Smooth muscle cell of the brain vasculature (primary cell): ENCODE results near the gene FIBP.

Experiments used
- DNase-seq: peaks from one replicate; pipeline ENCODE4 v3.0.0-alpha.2; 2012; ENCODE audit warnings: low read depth, low spot score

The FIBP gene

DNA sequence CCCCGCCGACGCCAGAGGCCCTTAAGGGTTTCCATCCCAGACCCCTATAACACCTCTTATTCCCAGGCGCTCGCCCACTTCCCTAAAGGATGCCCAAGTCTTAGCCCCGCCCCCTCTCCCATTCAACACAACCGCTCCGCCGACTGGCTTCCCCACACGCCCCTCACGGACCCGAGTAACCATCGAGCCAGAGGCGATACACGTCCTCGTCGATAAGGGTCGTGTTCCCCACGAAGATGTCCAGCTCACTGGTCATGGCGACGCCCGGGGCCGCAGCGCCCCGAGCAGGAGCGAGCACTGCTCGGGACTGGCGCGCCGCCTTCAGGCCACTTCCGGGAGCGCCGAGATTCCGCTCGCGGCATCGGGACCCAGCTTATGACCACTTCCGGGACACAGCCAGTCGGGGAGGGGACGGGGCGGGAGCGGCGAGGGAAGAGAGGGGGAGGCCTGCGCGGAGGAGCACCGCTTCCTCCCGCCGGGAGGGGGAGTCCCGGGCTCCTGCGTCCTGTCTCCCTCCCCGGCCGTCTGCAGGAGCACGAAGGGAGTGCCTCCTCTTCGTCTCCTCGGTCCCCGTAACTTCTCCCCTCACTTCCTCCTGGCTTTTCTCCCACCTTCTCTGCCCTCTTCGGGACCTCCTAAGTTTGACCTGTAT is at the start of gene FIBP:
TSS of gene FIBP (minus strand) at position 309 of the 652 bp plus-strand sequence. CDS start at position 256, 53 bp downstream.
- DNase-seq, result peak; percentile 96

DNA sequence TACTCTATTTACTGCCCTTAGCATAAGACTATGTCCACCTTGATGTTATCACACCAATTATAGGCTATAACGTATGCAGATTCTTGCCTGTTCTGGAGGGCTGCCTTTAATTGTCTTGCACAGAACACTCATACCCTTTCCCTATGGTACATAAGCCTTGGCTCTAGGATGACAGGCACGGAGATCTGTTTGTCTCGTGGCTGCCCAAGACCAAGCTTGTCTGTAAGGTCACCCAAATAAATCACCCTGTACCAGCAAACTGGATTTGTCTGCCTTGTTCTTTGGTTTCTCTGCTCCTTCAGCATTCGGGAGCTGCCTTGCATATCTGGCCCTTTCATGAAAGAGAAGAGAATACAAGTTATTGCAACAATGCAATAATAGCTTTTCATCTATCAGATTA is 49.5 kb upstream of the FIBP start:
- no peak for DNase-seq

DNA sequence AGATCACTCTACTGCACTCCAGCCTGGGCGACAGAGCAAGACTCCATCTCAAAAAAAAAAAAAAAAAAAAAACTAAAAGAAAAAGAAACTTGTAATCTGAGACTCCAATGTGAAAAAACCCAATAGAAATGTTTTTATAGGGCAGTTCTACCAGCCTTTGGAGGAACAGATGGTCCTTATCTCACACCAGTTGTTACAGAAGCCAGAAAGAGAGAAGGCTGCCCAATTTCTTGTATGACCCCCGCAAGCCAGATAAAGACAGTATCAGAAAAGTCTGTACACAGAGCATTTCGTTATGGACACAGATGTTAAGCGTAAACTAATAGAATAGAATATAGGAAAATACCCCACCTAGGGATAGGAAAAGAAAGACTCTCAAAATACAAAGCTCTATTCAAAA is 45.7 kb upstream of the FIBP start:
- no peak for DNase-seq

DNA sequence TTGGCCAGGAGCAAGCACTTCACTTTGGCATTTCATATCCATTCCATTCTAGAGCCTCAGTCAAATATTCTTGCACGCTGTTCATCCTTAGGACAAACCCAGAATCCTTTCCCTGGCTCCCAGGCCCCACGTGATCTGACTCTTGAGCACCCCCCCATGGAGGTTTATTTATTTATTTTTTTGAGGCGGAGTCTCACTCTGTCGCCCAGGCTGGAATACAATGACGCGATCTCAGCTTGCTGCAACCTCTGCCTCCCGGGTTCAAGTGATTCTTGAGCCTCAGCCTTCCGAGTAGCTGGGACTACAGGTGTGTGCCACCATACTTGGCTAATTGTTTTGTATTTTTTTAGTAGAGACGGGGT is 44.3 kb upstream of the FIBP start:
- DNase-seq, result no peak

DNA sequence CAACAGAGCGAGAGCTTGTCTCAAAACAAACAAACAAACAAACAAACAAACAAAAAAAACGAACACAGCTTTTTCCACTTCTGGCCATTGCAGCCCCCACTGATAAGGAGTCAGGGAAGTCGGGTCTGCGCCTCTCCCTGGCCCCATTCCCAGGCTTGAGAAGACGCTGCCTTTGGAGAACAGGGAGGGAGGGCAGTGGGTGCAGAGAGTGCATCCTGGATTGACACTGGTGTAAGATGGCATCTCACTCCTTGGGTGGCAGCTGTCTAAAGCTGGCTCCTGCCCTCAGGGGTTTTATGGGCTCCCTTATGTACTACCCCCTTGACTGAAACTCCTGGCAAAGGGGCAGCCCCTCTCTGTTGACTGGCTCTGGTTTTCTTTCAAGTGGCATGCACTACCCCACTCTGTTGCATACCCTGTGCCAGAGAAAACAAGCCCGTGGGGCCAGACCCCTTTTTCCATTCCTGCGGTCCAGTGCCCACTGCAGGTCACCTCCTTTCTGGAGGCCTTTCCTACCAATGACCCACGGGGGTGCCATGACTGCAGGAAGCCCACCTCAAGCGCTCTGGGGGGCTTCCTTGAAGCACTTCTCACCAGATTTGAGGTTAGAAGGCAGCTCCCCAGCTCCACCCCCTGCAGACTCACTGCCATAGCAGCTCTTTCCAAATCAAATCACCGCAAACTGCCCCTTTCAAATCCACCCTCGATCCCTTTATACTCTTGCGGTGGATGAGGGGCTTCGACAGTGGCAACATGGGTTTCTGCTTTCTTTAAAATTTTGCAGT is 43.7 kb upstream of the FIBP start:
- DNase-seq, result no peak

DNA sequence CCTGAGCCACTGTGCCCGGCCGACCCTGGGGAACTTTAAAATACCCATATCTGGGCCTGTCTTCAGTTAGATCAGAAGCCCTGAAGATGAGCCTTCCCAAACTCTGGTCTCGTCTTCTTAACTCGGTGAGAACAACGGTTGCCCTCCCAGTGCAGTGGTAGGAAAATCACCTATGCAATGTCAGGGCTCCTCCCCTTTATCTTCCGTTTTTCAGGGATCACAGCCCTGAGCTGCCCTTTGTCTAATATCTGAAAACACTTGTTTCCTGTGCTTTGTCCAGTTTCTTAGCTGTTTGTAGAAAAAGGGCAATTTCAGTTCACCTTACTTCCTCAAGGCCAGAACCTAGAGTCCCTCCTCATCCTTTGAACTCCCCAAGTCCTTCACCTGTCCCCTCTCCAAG is 40.4 kb upstream of the FIBP start:
- no peak for DNase-seq

DNA sequence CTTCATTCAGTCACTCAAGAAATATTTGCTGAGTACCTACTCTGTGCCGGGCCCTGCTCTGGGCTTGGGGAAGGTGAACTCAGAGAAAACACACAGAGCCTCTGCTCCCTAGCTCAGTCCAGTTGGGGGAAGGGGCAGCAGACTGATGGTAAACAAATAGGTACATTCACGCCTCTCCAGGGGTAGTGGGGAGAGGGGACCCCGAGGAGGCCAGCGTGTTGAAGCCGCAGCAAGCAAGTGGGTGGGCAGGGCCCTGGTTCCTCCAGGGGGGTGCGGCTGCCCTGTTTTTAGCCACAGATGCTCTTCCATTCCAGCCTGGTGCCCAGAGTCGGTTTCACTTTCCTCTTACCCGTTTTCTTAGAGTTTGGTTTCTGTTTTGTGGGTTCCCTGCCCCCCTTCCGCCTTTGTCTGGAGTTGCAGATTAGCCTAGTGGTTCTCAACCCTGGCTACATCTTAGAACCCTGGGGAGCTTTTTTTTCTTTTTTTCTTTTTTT is 39.7 kb upstream of the FIBP start:
- no peak for DNase-seq

DNA sequence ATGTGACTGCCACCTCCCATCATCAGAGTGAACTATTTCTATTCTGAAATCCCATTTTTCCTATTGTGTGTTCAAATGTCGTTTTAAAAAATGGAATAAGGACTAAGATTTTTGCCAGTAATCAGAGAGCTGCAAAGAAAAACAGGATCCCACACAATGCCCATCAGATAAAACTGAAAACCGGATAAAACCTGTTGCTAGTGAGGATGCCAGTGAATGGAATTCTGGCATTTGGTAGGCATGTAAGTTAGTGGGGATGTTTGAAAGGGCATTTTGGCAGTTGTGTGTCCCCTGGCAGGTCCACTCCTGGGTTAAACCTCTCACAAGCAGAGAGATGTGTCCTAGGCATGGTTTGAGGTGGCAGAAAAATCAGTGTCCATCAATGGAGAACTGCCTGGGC is 37.1 kb upstream of the FIBP start:
- no peak for DNase-seq

DNA sequence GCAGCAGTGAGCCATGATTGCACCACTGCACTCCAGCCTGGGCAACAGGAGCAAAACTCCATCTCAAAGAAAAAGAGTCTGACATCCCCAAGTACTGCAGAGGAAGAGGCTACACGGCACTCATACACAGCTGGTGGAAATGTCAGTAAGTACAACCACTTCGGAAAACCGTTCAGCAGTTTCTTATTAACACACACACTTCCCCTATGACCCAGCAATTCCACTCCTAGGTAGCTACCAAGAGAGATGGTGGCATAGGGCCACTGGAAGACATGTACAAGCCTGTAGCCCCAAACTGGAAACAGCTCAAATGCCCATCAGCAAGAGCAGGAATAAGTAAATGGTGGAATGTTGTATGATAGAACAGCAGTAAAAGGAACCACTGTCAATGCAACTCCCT is 34.3 kb upstream of the FIBP start:
- no peak for DNase-seq

DNA sequence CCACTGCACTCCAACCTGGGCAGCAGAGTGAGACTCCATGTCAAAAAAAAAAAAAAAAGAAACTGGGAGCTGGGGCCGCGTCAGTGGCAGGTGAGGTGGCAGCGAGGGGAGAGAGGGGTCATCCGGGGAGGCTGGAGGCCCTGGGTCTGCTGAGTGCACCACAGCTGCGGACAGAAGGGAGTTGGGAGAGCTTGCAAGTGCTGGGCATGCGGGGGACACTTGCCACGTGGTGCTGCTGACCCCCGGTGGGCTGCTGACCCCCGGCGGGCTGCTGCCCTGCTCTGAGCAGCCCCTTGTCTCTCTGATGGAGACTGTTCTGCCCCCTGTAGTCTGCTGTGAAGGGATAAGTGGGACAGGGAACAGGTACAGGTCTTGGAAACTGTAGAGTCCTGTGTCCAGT is 33.6 kb upstream of the FIBP start:
- DNase-seq, result no peak

DNA sequence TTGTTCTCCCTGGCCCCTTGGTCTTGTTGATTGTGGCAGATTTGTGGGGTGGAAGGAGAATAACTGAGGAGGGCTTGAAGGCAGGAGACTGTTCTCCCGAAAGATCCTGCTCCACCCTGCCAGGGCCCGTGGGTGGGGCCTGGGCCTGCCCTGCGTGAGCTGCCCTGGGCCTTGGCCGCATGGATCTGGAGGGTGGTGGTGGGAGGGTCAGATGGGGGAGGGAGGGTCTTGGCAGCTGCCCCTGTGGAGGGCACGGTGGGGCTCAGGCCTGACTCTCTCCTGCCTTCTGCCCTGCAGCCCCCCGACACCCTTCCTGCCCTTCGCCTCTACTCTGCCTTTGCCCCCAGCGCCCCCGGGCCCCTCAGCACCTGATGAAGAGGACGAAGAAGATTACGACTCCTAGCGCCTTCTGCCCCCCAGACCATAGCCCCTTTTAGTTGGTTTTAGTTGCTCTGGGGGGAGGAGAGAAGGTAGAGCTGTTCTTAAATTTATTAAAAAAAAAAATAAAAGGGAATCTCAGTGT is 32.8 kb upstream of the FIBP start:
- DNase-seq, result no peak

DNA sequence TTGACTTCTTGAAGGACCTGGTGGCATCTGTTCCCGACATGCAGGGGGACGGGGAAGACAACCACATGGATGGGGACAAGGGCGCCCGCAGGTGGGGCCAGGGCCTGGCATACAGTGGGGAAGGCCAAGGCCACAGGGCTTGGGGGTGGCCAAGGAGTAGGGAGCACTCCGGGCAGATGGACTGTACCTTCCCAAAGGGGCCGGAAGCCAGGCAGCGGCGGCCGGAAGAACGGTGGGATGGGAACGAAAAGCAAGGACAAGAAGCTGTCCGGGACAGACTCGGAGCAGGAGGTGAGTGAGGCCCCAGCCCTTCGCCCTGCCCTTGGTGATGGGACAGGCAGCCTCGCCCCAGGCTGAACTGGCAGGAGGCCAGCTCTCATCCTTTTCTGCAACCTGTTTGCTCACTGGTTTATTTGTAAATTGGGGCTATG is 32.1 kb upstream of the FIBP start:
- DNase-seq, result no peak

DNA sequence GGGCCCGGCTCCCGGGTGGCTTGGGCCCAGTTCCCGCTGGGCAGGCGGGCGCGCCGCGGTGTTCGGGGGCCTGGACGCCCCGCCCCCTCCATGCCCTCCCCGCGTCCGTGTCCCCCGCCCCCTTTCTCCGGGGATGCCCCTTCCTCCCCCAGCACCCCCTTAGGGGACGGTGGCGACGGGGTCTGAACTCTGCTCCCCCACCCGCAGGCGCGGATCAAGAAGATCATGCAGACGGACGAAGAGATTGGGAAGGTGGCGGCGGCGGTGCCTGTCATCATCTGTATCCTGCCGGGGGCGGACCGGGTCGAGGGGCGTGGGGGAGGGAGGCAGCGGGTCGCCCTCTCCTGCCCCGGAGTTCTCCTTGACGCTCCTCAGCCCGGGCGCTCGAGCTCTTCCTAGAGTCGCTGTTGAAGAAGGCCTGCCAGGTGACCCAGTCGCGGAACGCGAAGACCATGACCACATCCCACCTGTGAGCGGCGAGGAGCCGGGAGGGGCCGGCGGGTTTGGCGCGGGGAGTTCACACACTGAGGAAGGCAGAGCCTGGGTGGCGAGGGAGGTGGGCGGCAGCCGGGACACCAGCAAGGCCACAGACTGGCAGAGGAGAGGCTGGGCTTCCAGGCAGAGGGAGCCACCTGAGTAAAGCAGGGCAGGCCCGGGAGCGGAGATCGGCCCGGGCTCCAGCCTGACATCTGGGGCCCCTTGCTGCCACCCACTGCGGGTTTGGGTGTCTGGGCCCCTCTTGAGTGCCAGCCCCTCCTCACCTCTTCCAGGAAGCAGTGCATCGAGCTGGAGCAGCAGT is 31.5 kb upstream of the FIBP start:
- no peak for DNase-seq

DNA sequence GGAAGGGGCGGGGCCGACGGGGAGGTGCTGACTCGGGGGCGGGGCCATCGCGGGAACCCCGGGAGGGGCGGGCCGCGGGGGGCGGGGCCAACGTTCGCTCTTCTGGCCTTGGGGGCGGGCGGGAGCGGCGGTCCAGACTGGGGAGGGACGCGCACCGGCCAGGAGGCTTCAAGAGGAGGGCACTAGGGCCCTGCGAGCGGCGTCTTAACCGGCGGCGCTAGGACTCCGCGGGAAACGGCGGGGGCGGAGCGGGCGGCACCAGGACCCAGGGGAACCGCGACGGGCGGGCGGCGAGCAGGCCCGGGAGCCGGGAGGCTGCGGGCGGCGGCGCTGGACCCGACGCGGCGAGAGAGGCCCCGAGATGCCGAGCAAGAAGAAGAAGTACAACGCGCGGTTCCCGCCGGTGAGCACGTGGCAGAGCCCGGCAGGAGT is 30.9 kb upstream of the FIBP start, which contains the start of gene DRAP1:
TSS of gene DRAP1 (plus strand) at position 286 of the 432 bp plus-strand sequence. CDS start at position 362, 76 bp downstream.
- DNase-seq, result peak; percentile 93

DNA sequence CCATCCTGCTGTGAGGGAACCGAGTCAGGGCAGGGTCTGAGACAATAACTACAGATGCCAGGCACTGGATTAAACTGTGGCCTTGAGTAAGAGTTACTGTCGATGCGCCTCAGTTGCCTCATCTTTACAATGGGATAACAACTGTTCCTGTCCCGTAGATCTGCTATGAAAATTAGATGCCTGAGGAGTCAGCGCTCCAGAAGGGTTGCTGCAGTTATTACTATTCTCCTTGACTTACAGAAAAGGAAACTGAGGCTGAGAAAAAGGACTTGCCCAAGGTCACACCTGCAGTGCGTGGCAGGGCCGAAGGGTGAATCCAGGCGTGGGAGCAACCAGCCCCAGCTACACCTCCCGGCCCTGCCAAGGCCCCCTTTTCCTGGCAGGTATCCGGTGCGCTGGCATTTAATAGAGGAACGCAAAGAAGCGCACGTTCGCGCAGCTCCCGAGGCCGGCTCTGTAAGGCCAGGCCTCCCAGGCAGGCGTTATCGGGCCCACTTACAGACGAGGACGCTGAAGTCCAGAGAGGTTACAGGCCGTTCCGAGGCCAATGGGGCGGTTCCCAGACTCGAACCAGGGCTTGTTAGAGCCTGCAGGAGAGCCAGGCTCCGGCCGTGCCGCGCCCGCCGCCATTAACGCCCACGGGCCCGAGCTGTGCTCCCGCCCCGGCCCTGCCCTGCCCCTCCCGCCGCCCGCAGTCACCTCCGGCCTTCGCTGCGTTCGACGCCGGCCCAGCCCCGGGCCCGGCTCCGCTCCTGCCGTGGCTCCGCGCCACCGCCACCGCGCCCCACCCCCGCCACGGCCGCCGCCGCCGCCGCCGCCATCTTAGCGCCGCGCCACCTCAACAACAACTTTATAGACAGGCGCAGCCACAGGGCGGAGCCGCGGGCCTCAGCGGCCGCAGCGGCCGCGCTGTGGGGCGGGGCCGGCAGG is 30.2 kb upstream of the FIBP start, which contains the start of gene C11orf68:
TSS of gene C11orf68 (minus strand) at position 852 of the 930 bp plus-strand sequence. CDS start at position 821, 31 bp downstream.
- no peak for DNase-seq

DNA sequence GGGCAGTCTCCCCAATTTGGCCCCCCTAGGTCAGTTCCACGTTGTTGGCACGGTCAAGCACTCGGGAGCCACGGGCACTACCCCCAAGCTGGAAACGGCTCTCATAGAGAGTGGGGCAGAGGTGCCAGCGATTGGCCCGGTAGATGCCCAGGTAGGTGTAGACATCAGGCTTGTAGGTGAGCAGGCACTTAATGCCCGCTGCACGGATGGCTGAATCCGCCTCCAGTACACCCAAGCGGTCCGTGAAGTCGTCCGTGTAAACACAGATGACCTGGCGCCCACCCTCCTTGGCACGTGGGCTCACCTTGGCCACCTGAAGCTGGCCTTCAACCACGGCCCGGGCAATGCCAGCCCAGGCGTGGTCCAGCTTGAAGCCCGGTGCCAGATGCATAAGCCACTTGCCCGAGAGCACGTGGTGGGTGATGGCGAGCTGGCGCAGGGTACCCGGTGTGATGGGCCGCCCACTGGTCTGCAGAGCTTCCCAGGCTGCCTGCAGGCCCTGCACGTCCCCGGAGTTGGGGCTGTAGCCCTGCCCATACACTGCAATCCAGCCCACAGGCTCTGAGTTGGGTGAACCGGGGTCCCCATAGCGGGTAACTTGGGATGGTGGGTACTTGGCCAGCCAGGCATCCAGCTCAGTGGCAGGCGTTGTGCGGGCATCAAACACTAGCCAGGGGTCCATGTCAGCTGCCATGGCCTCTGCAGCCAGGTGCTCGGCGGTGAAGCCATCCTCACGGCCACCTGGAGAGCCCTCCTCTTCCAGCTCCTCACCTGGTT is 29.4 kb upstream of the FIBP start:
- no peak for DNase-seq

DNA sequence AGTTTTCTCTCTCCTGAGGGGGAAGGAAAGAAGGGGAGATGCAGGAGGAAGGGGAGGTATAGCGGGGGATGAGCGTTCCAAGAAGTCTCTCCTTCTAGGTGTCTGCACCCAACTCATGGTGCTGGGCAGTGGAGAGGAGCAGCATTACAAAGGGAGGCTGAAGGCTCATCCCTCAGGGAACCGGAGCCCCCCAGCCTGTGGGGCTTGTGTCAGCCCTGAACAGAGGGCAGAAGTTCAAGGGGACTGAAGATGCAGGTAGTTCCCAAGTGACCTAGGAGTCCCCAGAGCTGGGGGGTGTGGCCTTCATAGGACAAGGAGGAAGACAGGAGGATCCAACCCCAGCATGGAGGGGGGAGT is 28.8 kb upstream of the FIBP start:
- DNase-seq, result no peak

DNA sequence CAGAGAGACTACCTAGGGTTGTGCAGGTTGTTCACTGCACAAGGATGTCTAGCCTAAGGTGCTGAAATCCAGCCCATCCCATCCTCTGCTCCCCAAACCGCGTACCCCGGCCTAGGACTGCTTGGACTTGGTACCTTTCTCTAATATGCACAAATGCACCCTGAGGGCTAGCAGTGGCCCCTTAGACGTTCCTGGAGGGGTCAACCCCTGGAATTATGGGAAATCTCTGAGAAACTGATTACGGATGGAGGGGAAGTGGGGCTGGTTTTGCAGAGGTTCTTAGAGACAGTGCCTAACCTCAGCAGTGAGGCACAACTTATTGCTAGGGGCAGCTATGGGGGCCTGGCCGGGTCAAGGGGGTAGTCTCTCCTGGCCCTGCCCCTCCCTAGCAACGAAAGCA is 28.1 kb upstream of the FIBP start:
- DNase-seq, result no peak

DNA sequence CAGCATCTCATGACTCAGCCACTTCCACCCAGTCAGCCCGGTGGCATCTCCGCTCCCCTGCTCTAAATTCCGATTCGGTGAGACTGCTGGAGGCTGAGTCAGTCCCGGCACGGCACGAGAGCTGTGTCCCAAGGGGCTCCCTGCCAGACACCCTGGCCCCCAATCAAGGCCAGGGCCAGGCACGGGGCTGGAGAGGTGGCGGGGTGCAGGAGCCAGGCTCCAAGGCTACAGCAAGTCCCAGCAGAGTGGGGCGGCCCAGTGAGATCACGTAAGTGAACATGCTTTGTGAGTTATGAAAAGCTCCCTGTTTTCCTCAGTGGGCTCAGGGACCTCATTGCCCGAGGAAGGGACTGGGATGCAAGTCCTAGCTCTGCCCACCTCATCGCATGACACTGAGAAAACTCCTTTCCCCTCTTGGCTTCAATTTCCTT is 27.6 kb upstream of the FIBP start:
- DNase-seq, result peak; percentile 85
